GM12878 (cell line): ENCODE results near the gene MAP7.

Source experiments
- CTCF ChIP-seq, 3 experiments: IDR thresholded peaks in 2 of 3; conservative IDR thresholded peaks in 1 of 3; 2 replicates each; pipeline ENCODE4 v1.5.1; 2011; ENCODE audit warnings: low read depth in 3 of 3, low read length in 3 of 3, mild to moderate bottlenecking in 3 of 3, control low read depth in 2 of 3, moderate library complexity in 2 of 3, inconsistent platforms in 1 of 3, mixed read lengths in 1 of 3; ENCODE audit not compliant: control insufficient read depth in 2 of 3, insufficient read depth in 1 of 3; ENCODE audit errors: extremely low read depth in 1 of 3
- EP300 ChIP-seq, 2 experiments: fragments of 150-350 bp in 1 of 2; IDR thresholded peaks; 2 replicates each; pipeline ENCODE4 v1.6.1; 2011 to 2012; ENCODE audit warnings: low read depth in 2 of 2, low read length in 2 of 2, borderline replicate concordance in 1 of 2, improper control_type of control experiment in 1 of 2, inconsistent platforms in 1 of 2; ENCODE audit not compliant: control insufficient read depth in 1 of 2
- FOS ChIP-seq: IDR thresholded peaks from 3 replicates; pipeline ENCODE4 v1.6.1; 2011; ENCODE audit warnings: borderline replicate concordance; ENCODE audit not compliant: insufficient read length; ENCODE audit errors: extremely low read depth
- IRF3 ChIP-seq: fragments of 450-650 bp; IDR thresholded peaks from 2 replicates; pipeline ENCODE4 v1.6.1; 2014; ENCODE audit warnings: mild to moderate bottlenecking
- NFYB ChIP-seq: IDR thresholded peaks from 2 replicates; pipeline ENCODE4 v1.6.1; 2011; ENCODE audit warnings: low read depth, mild to moderate bottlenecking, low read length, improper control_type of control experiment, moderate library complexity; ENCODE audit not compliant: insufficient read depth
- NRF1 ChIP-seq: conservative IDR thresholded peaks from 2 replicates; pipeline ENCODE4 v1.6.1; 2011; ENCODE audit warnings: mild to moderate bottlenecking, low read depth, low read length, improper control_type of control experiment
- RAD21 ChIP-seq: IDR thresholded peaks from 2 replicates; pipeline ENCODE4 v1.6.1; 2011; ENCODE audit warnings: mild to moderate bottlenecking, low read depth, low read length, moderate library complexity; ENCODE audit not compliant: insufficient read depth
- RAD51 ChIP-seq: fragments of 450-650 bp; IDR thresholded peaks from 2 replicates; pipeline ENCODE4 v1.6.1; 2016; ENCODE audit warnings: moderate library complexity, mild to moderate bottlenecking, inconsistent platforms
- RCOR1 ChIP-seq: conservative IDR thresholded peaks from 2 replicates; pipeline ENCODE4 v1.6.1; 2012; ENCODE audit warnings: low read depth, low read length, improper control_type of control experiment
- YBX1 ChIP-seq: fragments of 450-650 bp; IDR thresholded peaks from 2 replicates; pipeline ENCODE4 v1.6.1; 2016; ENCODE audit warnings: antibody characterized with exemption
- ZNF687 ChIP-seq: fragments of 450-650 bp; IDR thresholded peaks from 2 replicates; pipeline ENCODE4 v1.6.1; 2017; ENCODE audit warnings: mild to moderate bottlenecking, moderate library complexity

GRCh38 chr6:136501096-136501495 is 49.1 kb downstream of the MAP7 start:
- TF ChIP-seq NFYB, result no peak
- no peak for TF ChIP-seq CTCF (IDR thresholded peaks at IDR 0.05 in 2 of 3, conservative IDR thresholded peaks at IDR 0.05 in 1 of 3; ENCODE audit: control insufficient read depth in 2 of 3, extremely low read depth in 1 of 3, insufficient read depth in 1 of 3, low read depth in 3 of 3, low read length in 3 of 3)
- TF ChIP-seq RCOR1, result no peak
- TF ChIP-seq ZNF687, result no peak
- TF ChIP-seq NRF1, result no peak
- TF ChIP-seq RAD21, result no peak
- no peak for TF ChIP-seq RAD51
- no peak for TF ChIP-seq YBX1
- no peak for TF ChIP-seq EP300 (IDR thresholded peaks at IDR 0.05; ENCODE audit: borderline replicate concordance in 1 of 2, control insufficient read depth in 1 of 2, low read depth in 2 of 2, low read length in 2 of 2)
- no peak for TF ChIP-seq FOS
- no peak for TF ChIP-seq IRF3
